Measurements from ENCODE around the gene THSD8.

The THSD8 gene

GRCh38 chr19:12801466-12802266, at the start of gene THSD8, which contains the start of gene PRDX2:
Gene THSD8 (plus strand): TSS chr19:12802069. CDS start chr19:12802072, 3 bp downstream.
Gene PRDX2 (minus strand): TSS chr19:12801800. CDS start chr19:12801261, 539 bp downstream.
- peak in 51 of 56 donors; percentile 18 to 86 (median 63) for DNase-seq

GRCh38 chr19:12754465-12755196, 47.2 kb upstream of the THSD8 start:
- DNase-seq: no peak

- no peak for DNase-seq
Observed at GRCh38 chr19:12756150-12756883, 45.6 kb upstream of the THSD8 start.

- peak in 44 of 56 donors; percentile 3 to 72 (median 32) for DNase-seq
Observed at GRCh38 chr19:12757544-12758274, 44.2 kb upstream of the THSD8 start.

- no peak for DNase-seq
Observed at GRCh38 chr19:12759686-12760085, 42.2 kb upstream of the THSD8 start.

GRCh38 chr19:12763100-12763499, 38.8 kb upstream of the THSD8 start:
- no peak for DNase-seq

- no peak for DNase-seq
Observed at GRCh38 chr19:12764698-12765097, 37.2 kb upstream of the THSD8 start.

- DNase-seq: peak in 39 of 56 donors; percentile 8 to 85 (median 52)
Observed at GRCh38 chr19:12766051-12766521, 35.8 kb upstream of the THSD8 start.

GRCh38 chr19:12767150-12767549, 34.7 kb upstream of the THSD8 start:
- no peak for DNase-seq

GRCh38 chr19:12767666-12768065, 34.2 kb upstream of the THSD8 start:
- no peak for DNase-seq

- no peak for DNase-seq
Observed at GRCh38 chr19:12769689-12770088, 32.2 kb upstream of the THSD8 start.

GRCh38 chr19:12770922-12771321, 30.9 kb upstream of the THSD8 start:
- no peak for DNase-seq

GRCh38 chr19:12772323-12772722, 29.5 kb upstream of the THSD8 start:
- no peak for DNase-seq

- DNase-seq: no peak
Observed at GRCh38 chr19:12773571-12773970, 28.3 kb upstream of the THSD8 start.

- DNase-seq: peak in 15 of 56 donors; percentile 20 to 75 (median 55)
Observed at GRCh38 chr19:12774588-12775555, 27.0 kb upstream of the THSD8 start, which contains the start of gene HOOK2. Gene HOOK2 (minus strand): TSS chr19:12775552. CDS start chr19:12775449, 103 bp downstream.

- peak in 53 of 56 donors; percentile 7 to 81 (median 57) for DNase-seq
Observed at GRCh38 chr19:12777217-12778016, 24.5 kb upstream of the THSD8 start.

- DNase-seq: peak in 38 of 56 donors; percentile 6 to 73 (median 56)
Observed at GRCh38 chr19:12778017-12778904, 23.6 kb upstream of the THSD8 start.

- DNase-seq: no peak
Observed at GRCh38 chr19:12778905-12779161, 23.0 kb upstream of the THSD8 start.
